HG02588 (cell line): Measurements from ENCODE around the gene SCRG1.

ENCODE experiments used
- ATAC-seq: cut with Tn5 transposase; IDR thresholded peaks from one replicate; pipeline ENCODE4 v1.9.1; 2021; ENCODE audit warnings: mild to moderate bottlenecking, moderate library complexity; ENCODE audit not compliant: unreplicated experiment

SCRG1 gene

GRCh38 chr4:173398779-173399415 lies at the start of gene SCRG1:
SCRG1 (minus strand) TSS chr4:173399116; CDS start chr4:173391414, 7,702 bp downstream.
- no peak for ATAC-seq

GRCh38 chr4:173448103-173448502 lies 49.2 kb upstream of the SCRG1 start:
- ATAC-seq = no peak

- peak; percentile 96 for ATAC-seq
These were observed 47.5 kb upstream of the SCRG1 start for GRCh38 chr4:173446416-173446815.

GRCh38 chr4:173443121-173443520 lies 44.2 kb upstream of the SCRG1 start:
- ATAC-seq = no peak

GRCh38 chr4:173442223-173442932 lies 43.5 kb upstream of the SCRG1 start:
- ATAC-seq = no peak

GRCh38 chr4:173440888-173441287 lies 42.0 kb upstream of the SCRG1 start:
- no peak for ATAC-seq

GRCh38 chr4:173436771-173437265 lies 37.9 kb upstream of the SCRG1 start:
- ATAC-seq = no peak

GRCh38 chr4:173436149-173436579 lies 37.2 kb upstream of the SCRG1 start:
- no peak for ATAC-seq

GRCh38 chr4:173434231-173434630 lies 35.3 kb upstream of the SCRG1 start:
- ATAC-seq = no peak

GRCh38 chr4:173433447-173433846 lies 34.5 kb upstream of the SCRG1 start:
- no peak for ATAC-seq

- ATAC-seq = no peak
These were observed 33.5 kb upstream of the SCRG1 start for GRCh38 chr4:173432430-173432829.

- no peak for ATAC-seq
These were observed 27.1 kb upstream of the SCRG1 start for GRCh38 chr4:173426064-173426463.

- ATAC-seq = no peak
These were observed 26.2 kb upstream of the SCRG1 start for GRCh38 chr4:173424899-173425805.

- ATAC-seq = no peak
These were observed 21.9 kb upstream of the SCRG1 start for GRCh38 chr4:173420801-173421200.

- no peak for ATAC-seq
These were observed 21.4 kb upstream of the SCRG1 start for GRCh38 chr4:173420324-173420752.

- ATAC-seq = no peak
These were observed 19.7 kb upstream of the SCRG1 start for GRCh38 chr4:173418639-173419038.

GRCh38 chr4:173417833-173418232 lies 18.9 kb upstream of the SCRG1 start:
- ATAC-seq = no peak

- ATAC-seq = no peak
These were observed 17.2 kb upstream of the SCRG1 start for GRCh38 chr4:173415885-173416653.

GRCh38 chr4:173415092-173415491 lies 16.2 kb upstream of the SCRG1 start:
- ATAC-seq = no peak

- ATAC-seq = no peak
These were observed 15.5 kb upstream of the SCRG1 start for GRCh38 chr4:173414456-173414855.
